Measurements from ENCODE around the gene ADPRS. TPM values are rescaled to one million over a fixed set of nuclear protein-coding genes. Genes with fewer than 3 reads are reported as not detected.

The ADPRS gene
- total and polyA plus RNA-seq, 9 of the 15 experiments (the other 6 are each of a cell fraction or from before 2014, with no cell fraction given): 5.9 to 40.0 (median 27.4) TPM

DNA sequence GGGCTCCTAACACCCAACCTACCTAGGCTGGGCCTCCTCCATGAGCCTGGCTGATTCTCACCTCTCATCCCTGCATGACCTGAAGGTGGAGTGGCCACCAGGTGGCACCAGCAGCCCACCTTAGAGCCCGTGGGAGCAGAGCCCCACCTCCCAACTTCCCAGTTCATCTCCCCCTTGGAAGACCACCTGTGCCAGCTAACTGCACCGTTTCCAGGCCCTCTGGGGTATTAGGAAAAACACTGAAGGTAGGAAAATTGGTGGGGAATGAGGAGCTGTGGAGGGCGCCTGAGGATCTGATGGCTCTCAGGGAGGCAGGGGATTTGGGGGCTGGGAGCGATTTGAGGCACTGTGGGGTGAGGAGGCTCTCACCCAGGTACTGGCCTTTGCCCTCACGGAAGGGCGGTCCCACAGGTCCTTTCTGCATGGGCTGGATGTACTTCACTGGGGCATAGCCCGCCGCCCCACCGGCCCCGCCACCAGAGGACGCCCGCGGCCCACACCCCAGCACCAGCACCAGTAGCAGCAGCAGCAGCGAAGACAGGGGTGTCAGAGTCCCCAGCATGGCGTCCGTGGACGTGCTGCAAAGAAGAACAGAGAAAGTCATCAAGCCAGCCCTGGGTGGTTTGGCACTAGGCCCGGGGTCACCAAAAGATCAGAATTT lies 11.1 kb downstream of the ADPRS start (continued):
- TF ChIP-seq POLR3A (IDR thresholded peaks at IDR 0.05; ENCODE audit: borderline replicate concordance, extremely low read depth, insufficient read depth, insufficient read length): no peak
- no peak for TF ChIP-seq ZNF212 (CRISPR knock-in tag; IDR thresholded peaks at IDR 0.05)
- TF ChIP-seq ZNF277 (CRISPR knock-in tag; IDR thresholded peaks at IDR 0.05; ENCODE audit: borderline replicate concordance): no peak
- no peak for TF ChIP-seq ZNF77 (CRISPR knock-in tag; IDR thresholded peaks at IDR 0.05)
- TF ChIP-seq HEY1 (CRISPR knock-in tag; IDR thresholded peaks at IDR 0.05; ENCODE audit: borderline replicate concordance): no peak
- no peak for TF ChIP-seq ERF (CRISPR knock-in tag; IDR thresholded peaks at IDR 0.05)
- peak; percentile 10; the same call in 1 of the 2 replicates for TF ChIP-seq MAFK (IDR thresholded peaks at IDR 0.05; ENCODE audit: low read length)
- no peak for TF ChIP-seq GATAD2B (IDR thresholded peaks at IDR 0.05; ENCODE audit: borderline replicate concordance)
- no peak for TF ChIP-seq ZNF165 (CRISPR knock-in tag; IDR thresholded peaks at IDR 0.05; ENCODE audit: borderline replicate concordance)
- TF ChIP-seq PKNOX1 (IDR thresholded peaks at IDR 0.05): peak; percentile 64
- TF ChIP-seq ZNF699 (CRISPR knock-in tag; IDR thresholded peaks at IDR 0.05; ENCODE audit: insufficient replicate concordance): no peak
- no peak for TF ChIP-seq MITF (IDR thresholded peaks at IDR 0.05)
- no peak for TF ChIP-seq YBX1 (IDR thresholded peaks at IDR 0.05)
- TF ChIP-seq, protein P1, sequence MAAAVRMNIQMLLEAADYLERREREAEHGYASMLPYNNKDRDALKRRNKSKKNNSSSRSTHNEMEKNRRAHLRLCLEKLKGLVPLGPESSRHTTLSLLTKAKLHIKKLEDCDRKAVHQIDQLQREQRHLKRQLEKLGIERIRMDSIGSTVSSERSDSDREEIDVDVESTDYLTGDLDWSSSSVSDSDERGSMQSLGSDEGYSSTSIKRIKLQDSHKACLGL (CRISPR knock-in tag; IDR thresholded peaks at IDR 0.05; ENCODE audit: borderline replicate concordance, poor library complexity, severe bottlenecking): no peak
- TF ChIP-seq SMARCE1 (IDR thresholded peaks at IDR 0.05): peak; percentile 59; the same call in 1 of the 2 replicates
- TF ChIP-seq, protein P2, sequence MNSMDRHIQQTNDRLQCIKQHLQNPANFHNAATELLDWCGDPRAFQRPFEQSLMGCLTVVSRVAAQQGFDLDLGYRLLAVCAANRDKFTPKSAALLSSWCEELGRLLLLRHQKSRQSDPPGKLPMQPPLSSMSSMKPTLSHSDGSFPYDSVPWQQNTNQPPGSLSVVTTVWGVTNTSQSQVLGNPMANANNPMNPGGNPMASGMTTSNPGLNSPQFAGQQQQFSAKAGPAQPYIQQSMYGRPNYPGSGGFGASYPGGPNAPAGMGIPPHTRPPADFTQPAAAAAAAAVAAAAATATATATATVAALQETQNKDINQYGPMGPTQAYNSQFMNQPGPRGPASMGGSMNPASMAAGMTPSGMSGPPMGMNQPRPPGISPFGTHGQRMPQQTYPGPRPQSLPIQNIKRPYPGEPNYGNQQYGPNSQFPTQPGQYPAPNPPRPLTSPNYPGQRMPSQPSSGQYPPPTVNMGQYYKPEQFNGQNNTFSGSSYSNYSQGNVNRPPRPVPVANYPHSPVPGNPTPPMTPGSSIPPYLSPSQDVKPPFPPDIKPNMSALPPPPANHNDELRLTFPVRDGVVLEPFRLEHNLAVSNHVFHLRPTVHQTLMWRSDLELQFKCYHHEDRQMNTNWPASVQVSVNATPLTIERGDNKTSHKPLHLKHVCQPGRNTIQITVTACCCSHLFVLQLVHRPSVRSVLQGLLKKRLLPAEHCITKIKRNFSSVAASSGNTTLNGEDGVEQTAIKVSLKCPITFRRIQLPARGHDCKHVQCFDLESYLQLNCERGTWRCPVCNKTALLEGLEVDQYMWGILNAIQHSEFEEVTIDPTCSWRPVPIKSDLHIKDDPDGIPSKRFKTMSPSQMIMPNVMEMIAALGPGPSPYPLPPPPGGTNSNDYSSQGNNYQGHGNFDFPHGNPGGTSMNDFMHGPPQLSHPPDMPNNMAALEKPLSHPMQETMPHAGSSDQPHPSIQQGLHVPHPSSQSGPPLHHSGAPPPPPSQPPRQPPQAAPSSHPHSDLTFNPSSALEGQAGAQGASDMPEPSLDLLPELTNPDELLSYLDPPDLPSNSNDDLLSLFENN (IDR thresholded peaks at IDR 0.05; ENCODE audit: low read depth in 2 of 2, low read length in 2 of 2): no peak
- TF ChIP-seq SMARCB1 (IDR thresholded peaks at IDR 0.05; ENCODE audit: insufficient read length, low read depth): no peak
- no peak for TF ChIP-seq U2AF2 (optimal IDR thresholded peaks at IDR 0.05; ENCODE audit: low read depth, low read length)
- TF ChIP-seq GTF2A2 (tag; IDR thresholded peaks at IDR 0.05): no peak
